Activated CD8-positive, alpha-beta T cell treated with anti-CD3 and anti-CD28 coated beads for 36 hours (primary cell): ENCODE data around the gene MIA2. TPM values are rescaled to one million over a fixed set of nuclear protein-coding genes. Genes with fewer than 3 reads are reported as not detected.
"Not testable (repeated sequence)": the region's sequence is repeated elsewhere in the genome, so short reads cannot be mapped to it uniquely, and the experiment has no call there.

Source experiments
- ATAC-seq: fragments of 200-7000 bp; cut with Tn5 transposase; one replicate; pipeline ENCODE4 v1.10.0; 2021; ENCODE audit warnings: mild to moderate bottlenecking, moderate library complexity
- CTCF ChIA-PET: fragments of 350-600 bp; sonication (Branson Sonifier 250); formaldehyde crosslinking; loops from one replicate; lab custom pipeline; 2021; ENCODE audit warnings: antibody characterized with exemption; lab: Charles Lee
- POLR2A ChIA-PET: fragments of 350-600 bp; sonication (Branson Sonifier 250); formaldehyde crosslinking; loops from one replicate; lab custom pipeline; 2021; ENCODE audit warnings: antibody characterized with exemption; lab: Charles Lee
- DNase-seq: peaks from one replicate; pipeline ENCODE4 v3.0.0-alpha.2; 2020
- H3K27ac Mint-ChIP-seq: one replicate; pipeline ENCODE4 v1.8.0; 2021; ENCODE audit warnings: mild to moderate bottlenecking, mixed read lengths
- H3K27me3 Mint-ChIP-seq: one replicate; pipeline ENCODE4 v1.8.0; 2021; ENCODE audit warnings: mixed read lengths
- H3K36me3 Mint-ChIP-seq: one replicate; pipeline ENCODE4 v1.8.0; 2021; ENCODE audit warnings: low read depth, mixed read lengths
- H3K4me1 Mint-ChIP-seq: one replicate; pipeline ENCODE4 v1.8.0; 2021; ENCODE audit warnings: low read depth, mixed read lengths
- H3K4me3 Mint-ChIP-seq: one replicate; pipeline ENCODE4 v1.8.0; 2021; ENCODE audit warnings: mild to moderate bottlenecking, moderate library complexity, mixed read lengths
- H3K9me3 Mint-ChIP-seq: one replicate; pipeline ENCODE4 v1.8.0; 2021; ENCODE audit warnings: mixed read lengths
- intact Hi-C: fragments of 100-400 bp; cut with micrococcal nuclease; formaldehyde crosslinking; loops from one replicate; pipeline ENCODE4 v1.10.0; 2022
- total RNA-seq, 2 experiments: library from RNA; stranded (reverse); gene quantifications; one replicate each; pipeline ENCODE4 v1.2.3, GENCODE V29; 2021
- TF ChIP-seq, protein P1 (sequence below): fragments of 200-600 bp; IDR thresholded peaks from one replicate; pipeline ENCODE4 v1.8.0; 2022; ENCODE audit warnings: antibody characterized with exemption, mild to moderate bottlenecking

MIA2 gene
- total RNA-seq, 2 experiments from 2014 or later = 17.6 to 18.3 TPM

DNA sequence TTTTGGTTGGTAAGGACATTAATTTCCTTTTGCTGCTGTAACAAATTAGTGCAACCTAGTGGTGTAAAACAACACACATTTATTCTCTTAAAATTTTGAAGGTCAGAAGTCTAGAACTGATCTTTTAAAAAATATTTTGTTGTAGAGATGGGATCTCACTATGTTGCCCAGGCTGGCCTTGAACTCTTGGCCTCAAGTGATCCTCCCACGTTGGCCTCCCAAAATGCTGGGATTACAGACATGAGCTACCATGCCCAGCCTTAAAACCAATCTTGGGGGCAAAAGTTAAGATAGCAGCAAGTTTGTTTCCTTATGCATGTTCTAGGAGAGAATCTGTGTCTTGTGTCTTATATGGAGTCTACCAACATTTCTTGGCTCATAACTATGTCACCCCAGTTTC lies 55.8 kb downstream of the MIA2 start:
- Mint-ChIP-seq H3K27me3 (no peaks in the 10 kb centered on the region), H3K36me3 (peaks cover 35% of the 10 kb centered on the region), H3K4me1 (peaks cover 6% of the 10 kb centered on the region), H3K4me3 (no peak overlapping the region), H3K27ac (no peak overlapping the region), H3K9me3 (no peaks in the 10 kb centered on the region)
- ChIA-PET POLR2A (no interaction called here), CTCF (interaction anchor here (0.9 to 2.4 kb wide), 2 partner anchors 22 to 58 kb away, joined by 3 to 8 read pairs; no protein-coding TSS in a partner anchor)
- ATAC-seq (no peak), DNase-seq (no peak)
- TF ChIP-seq, protein P1, sequence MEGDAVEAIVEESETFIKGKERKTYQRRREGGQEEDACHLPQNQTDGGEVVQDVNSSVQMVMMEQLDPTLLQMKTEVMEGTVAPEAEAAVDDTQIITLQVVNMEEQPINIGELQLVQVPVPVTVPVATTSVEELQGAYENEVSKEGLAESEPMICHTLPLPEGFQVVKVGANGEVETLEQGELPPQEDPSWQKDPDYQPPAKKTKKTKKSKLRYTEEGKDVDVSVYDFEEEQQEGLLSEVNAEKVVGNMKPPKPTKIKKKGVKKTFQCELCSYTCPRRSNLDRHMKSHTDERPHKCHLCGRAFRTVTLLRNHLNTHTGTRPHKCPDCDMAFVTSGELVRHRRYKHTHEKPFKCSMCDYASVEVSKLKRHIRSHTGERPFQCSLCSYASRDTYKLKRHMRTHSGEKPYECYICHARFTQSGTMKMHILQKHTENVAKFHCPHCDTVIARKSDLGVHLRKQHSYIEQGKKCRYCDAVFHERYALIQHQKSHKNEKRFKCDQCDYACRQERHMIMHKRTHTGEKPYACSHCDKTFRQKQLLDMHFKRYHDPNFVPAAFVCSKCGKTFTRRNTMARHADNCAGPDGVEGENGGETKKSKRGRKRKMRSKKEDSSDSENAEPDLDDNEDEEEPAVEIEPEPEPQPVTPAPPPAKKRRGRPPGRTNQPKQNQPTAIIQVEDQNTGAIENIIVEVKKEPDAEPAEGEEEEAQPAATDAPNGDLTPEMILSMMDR = no peak
- intact Hi-C loops = no loop called here

DNA sequence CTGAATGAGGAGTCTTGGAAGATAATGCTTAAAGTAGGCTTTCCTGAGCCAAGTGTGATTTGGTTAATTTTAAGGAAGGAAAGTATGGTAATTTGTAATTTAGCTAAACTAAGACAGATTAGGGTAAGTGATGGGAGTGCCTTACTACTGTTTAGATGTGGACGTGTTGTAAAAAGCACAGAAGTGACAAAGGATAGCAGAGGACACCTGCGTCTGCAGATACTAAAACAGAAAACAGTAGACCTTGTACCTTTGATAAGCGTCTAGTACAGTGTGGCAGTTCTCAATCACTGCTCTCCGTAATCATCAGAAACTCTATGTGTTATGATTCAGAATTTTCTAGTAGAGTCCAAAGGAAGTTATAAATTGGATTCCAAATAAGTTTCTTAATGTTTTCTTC lies 58.0 kb downstream of the MIA2 start:
- Mint-ChIP-seq H3K9me3 (no peaks in the 10 kb centered on the region), H3K27ac (no peak overlapping the region), H3K36me3 (peaks cover 32% of the 10 kb centered on the region), H3K4me3 (no peak overlapping the region), H3K4me1 (peaks cover 6% of the 10 kb centered on the region), H3K27me3 (no peaks in the 10 kb centered on the region)
- CTCF ChIA-PET = interaction anchor here (1.8 to 2.4 kb wide), 2 partner anchors 10 to 60 kb away, joined by 6 to 8 read pairs; no protein-coding TSS in a partner anchor
- TF ChIP-seq, protein P1 = no peak
- no peak for DNase-seq
- intact Hi-C loops = no loop called here
- POLR2A ChIA-PET = no interaction called here
- ATAC-seq = no peak

- Mint-ChIP-seq H3K36me3 (peaks cover 35% of the 10 kb centered on the region), H3K9me3 (no peaks in the 10 kb centered on the region), H3K27ac (no peak overlapping the region), H3K4me1 (peaks cover 6% of the 10 kb centered on the region), H3K4me3 (no peak overlapping the region), H3K27me3 (no peaks in the 10 kb centered on the region)
- DNase-seq (no peak), ATAC-seq (no peak)
- TF ChIP-seq, protein P1 = no peak
- ChIA-PET CTCF (interaction anchor here (0.7 to 0.8 kb wide), 3 partner anchors 17 to 62 kb away, joined by 3 read pairs; no protein-coding TSS in a partner anchor), POLR2A (interaction anchor here (0.6 to 0.9 kb wide), 2 partner anchors 124 to 192 kb away, joined by 3 to 4 read pairs; partner anchors contain the start of gene TRAPPC6B)
- intact Hi-C loops = no loop called here
These were observed 59.9 kb downstream of the MIA2 start for GRCh38 chr14:39293629-39294028.

DNA sequence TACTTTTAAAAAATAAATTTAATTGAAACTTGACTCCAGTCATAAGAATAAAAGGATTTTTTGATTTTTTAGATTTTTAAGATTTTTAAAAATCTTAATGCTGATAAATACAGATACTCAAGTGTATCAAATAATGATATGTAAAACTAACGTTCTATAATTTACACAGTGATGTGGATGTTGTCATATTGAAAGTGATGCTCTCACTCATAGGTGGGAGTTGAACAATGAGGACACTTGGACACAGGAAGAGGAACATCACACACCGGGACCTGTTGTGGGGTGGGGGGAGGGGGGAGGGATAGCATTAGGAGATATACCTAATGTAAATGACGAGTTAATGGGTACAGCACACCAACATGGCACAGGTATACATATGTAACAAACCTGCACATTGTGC lies 66.7 kb downstream of the MIA2 start:
- CTCF ChIA-PET, H3K9me3 Mint-ChIP-seq, DNase-seq, POLR2A ChIA-PET, H3K4me3 Mint-ChIP-seq, H3K27ac Mint-ChIP-seq, intact Hi-C loops, H3K4me1 Mint-ChIP-seq, H3K27me3 Mint-ChIP-seq, ATAC-seq: not testable (repeated sequence)
- H3K36me3 Mint-ChIP-seq = peaks cover 35% of the 10 kb centered on the region

DNA sequence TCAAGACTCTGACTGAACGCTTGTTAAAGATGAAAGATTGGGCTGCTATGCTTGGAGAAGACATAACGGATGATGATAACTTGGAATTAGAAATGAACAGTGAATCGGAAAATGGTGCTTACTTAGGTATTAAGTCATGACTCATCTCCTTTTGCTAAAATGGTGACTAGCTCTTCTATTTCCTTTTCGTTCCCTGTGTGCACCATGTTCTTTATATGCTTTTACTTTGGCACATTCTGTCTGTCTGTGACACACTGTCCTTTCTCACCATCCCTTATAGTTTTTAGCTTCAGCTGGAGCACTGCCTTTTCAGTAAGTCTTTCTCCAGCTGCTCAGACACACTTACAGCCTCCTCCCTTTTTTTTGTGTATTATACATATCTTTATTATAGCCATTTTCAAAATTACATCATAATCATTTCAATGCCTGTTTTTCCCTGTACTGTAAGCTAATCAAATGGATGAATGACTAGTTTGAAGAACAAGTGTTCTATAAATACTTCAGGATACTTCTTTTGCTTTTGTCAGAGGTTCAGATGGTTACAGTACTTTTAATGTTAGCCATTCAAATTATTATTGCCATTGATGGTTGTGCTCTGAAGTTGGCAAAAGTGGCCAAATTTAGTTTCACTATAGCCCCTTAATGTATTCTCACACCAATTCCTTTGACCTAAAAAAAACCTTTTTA lies 68.6 kb downstream of the MIA2 start:
- intact Hi-C loops = no loop called here
- POLR2A ChIA-PET = no interaction called here
- no peak for DNase-seq
- ATAC-seq = no peak
- Mint-ChIP-seq H3K4me3 (no peak overlapping the region), H3K27me3 (no peaks in the 10 kb centered on the region), H3K27ac (no peak overlapping the region), H3K4me1 (peaks cover 12% of the 10 kb centered on the region), H3K9me3 (no peaks in the 10 kb centered on the region), H3K36me3 (peaks cover 30% of the 10 kb centered on the region)
- CTCF ChIA-PET = interaction anchor here (1.0 kb wide), 1 partner anchor 10 kb away, joined by 6 read pairs; no protein-coding TSS in a partner anchor
- TF ChIP-seq, protein P1 = no peak
